ENCODE results near the gene CDH1.
"Not testable (repeated sequence)": the region's sequence is repeated elsewhere in the genome, so short reads cannot be mapped to it uniquely, and the experiment has no call there.

Gene CDH1

DNA sequence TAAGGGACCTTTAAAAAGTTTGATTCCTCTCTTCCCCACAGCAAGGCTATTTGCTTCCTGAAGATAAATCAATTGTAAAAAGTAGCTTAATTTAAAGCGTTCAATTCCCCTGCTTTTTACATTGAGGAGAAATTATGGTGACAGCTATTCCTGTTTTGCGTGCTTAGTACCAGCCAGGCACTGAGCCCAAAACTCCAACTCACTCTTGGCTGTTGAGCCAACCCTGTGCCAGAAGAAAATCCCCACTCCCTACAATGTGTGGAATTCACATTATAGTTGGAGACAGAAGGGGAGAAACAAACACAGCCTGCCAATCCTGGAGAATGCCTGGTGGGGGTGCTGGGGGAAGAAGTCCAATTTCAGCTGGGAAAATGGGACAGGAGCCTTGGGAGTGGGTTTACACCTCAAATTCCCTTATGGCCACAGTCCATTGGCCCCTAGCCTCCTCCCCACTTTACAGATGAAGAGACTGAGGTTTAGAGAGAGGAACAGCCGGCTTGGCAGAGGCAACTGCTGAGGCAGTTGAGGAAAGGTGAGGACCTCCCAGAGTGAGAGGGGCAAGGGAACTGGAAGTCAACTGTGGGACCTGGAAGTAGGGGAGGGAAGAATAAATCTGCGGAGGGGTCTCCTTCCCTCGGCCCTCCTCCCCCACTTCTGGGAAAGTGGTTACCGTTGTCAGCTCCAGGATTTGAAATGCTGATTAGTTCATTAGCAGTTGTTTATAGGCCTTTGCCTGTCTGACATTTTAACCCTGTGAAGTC lies 26.1 kb downstream of the CDH1 start:
- no peak for DNase-seq (ENCODE audit: low spot score)

DNA sequence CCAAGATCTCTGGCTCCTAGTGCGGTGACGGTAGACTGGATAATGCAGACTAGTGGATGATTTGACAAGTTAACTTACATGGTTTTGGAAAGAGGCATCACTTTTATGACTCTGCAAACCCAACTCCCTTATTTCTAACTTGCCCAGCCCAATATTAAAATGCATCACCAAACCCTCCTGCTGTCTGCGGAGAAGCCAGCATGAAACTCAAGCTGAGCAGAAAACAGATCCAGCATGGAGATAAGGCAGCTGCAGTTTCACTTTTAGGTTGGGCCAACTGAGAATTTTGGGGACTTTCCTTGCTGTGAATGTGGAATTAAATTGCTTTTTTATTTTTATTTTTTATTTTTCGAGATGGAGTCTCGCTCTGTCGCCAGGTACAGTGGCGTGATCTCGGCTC lies 27.8 kb downstream of the CDH1 start:
- no peak for DNase-seq (ENCODE audit: low spot score)

GRCh38 chr16:68767581-68767980 lies 30.5 kb downstream of the CDH1 start:
- DNase-seq (ENCODE audit: low spot score): no peak

- DNase-seq (ENCODE audit: low spot score): no peak
Measured at GRCh38 chr16:68768175-68768574, 31.1 kb downstream of the CDH1 start.

GRCh38 chr16:68768771-68769170 lies 31.7 kb downstream of the CDH1 start:
- no peak for DNase-seq (ENCODE audit: low spot score)

DNA sequence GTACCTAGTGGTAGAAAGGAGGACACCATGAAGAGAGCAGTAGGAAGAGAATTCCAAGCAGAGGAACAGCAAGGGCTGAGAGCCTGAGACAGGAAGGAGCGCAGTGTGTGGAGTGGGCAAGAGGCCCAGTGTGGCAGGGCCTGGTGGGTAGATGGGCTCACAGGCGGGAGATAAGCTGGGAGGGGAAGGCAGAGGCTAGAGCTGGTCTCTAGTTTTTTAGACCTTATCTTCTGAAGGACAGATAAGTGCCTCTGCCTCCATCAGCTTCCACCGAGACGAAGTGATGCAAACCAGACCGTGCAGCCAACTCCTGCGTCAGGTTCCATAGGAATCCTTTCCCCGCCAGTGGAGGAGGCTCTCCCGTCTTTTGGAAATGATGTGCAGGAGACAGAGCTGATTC lies 33.6 kb downstream of the CDH1 start:
- no peak for DNase-seq (ENCODE audit: low spot score)

DNA sequence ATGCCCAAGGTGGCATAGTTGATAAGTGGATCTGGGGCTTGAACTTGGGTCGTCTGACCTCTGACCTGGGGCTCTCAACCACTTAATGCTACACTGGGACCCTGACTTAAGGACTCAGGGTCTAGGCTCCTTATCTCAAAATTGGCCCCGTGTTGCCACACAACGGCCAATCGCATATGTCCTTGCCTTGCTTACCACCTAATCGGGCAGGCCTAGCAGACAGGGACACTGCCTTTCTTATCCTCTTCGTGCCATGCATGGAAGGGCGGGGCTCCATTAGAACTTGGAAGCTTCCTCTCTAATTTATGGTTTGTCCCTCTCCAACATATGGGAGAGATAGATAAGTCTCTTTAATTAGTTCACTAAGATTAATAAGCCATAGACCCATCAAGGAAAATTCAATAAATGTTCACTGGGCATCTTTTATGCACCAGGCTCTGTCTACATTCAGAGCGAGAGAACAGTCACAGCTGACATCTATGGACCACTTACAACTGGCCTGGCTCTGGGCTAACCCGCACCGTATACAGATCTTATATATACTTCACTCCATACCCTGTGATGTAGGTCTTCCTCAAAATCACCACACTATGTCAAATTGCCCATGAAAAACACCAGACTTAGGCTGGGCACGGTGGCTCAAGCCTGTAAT lies 35.1 kb downstream of the CDH1 start:
- DNase-seq (ENCODE audit: low spot score): no peak

GRCh38 chr16:68772871-68773270 lies 35.8 kb downstream of the CDH1 start:
- DNase-seq (ENCODE audit: low spot score): no peak

- no peak for DNase-seq (ENCODE audit: low spot score)
Measured at GRCh38 chr16:68774982-68775634, 38.0 kb downstream of the CDH1 start.

- DNase-seq (ENCODE audit: low spot score): no peak
Measured at GRCh38 chr16:68776821-68777485, 39.9 kb downstream of the CDH1 start.

DNA sequence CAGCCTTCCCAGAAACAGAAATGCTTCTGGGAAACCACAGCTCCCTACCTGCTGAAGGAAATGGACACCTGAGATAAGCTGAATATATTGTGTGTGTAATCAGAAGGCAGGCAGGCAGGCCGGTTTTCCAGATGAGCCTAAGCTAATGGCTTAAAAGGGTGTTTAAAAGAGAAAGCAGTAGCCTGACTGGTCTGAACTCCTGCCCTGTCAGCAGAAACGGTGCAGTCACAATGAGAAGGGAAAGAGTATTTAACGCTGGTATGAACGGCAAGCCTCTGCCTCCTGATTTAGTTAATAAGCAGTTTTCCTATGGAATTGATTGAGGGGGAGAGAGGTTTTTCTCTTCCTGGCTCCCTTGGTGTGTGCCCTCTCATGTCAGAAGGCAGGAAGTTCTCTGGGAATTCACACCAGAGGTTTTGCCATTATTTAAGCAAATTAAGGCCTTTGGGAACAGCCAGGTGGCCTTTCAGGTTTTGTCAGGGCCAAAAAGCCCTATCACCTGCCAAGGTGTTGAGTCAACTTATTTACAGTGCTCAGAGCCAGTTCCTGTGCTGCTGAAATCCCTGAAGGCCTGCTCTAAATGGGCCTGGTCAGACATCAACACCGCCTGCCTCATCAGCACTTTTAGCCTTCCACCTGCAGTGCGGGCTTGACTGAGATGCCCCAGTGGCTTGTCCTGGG lies 41.6 kb downstream of the CDH1 start:
- no peak for DNase-seq (ENCODE audit: low spot score)

GRCh38 chr16:68779891-68780290 lies 42.8 kb downstream of the CDH1 start:
- DNase-seq (ENCODE audit: low spot score): no peak

DNA sequence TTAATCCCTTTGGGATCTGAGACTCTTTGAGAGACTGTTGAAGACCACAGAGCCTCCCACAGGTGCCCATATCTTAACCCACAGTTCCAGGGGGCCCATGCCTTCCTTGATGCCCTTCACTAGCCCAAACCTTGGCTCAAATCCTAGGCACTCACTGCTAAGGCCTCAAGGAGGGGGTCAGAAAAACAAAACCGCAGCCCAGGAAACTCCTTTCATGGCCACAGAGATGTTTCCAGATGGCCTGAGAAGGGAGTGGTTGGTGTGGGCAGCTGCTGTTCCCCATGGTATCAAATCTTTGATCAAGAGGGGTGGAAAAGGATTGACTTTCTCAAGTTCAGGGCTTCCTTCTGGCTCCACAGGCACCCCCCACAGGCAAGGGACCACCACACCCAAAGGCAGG lies 44.7 kb downstream of the CDH1 start:
- no peak for DNase-seq (ENCODE audit: low spot score)

GRCh38 chr16:68782198-68783174 lies 45.4 kb downstream of the CDH1 start:
- no peak for DNase-seq (ENCODE audit: low spot score)

DNA sequence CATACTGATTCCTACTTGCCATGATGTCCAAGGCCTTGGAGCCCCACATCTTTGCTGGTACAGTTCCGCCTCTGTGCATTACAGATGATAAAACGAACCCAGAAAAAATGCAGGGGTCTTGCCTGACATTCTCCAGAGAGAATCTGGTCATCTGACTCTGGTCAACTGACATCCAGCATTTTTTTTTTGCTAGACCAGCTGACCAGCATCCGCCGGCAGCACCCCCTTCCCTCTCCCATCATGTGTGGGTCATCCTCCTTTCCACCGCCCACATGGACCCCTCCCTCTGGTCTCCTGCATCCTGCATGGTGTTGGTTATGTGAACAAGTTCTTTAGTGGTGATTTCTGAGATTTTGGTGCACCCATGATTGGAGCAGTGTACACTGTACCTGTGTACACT lies 47.1 kb downstream of the CDH1 start:
- no peak for DNase-seq (ENCODE audit: low spot score)

GRCh38 chr16:68784721-68785120 lies 47.6 kb downstream of the CDH1 start:
- no peak for DNase-seq (ENCODE audit: low spot score)

DNA sequence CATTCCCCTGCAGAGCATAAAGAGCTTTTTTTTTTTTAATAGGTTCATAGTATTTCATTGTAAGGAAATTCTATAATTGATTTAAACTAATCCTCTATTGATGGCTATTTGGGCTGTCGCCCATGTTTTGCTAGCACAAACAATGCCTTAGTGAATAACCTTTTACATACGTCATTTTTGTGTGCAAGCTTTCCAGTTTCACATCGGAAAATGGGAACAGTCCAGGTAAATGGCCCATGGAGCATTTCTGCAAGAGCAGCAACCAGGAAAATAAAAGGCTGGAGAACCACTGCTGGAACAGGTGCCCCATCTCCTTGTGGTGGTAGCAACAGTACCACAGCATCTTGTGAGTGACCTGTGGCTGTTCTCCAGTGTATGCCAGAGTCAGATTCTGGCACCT lies 48.6 kb downstream of the CDH1 start:
- DNase-seq (ENCODE audit: low spot score): no peak

DNA sequence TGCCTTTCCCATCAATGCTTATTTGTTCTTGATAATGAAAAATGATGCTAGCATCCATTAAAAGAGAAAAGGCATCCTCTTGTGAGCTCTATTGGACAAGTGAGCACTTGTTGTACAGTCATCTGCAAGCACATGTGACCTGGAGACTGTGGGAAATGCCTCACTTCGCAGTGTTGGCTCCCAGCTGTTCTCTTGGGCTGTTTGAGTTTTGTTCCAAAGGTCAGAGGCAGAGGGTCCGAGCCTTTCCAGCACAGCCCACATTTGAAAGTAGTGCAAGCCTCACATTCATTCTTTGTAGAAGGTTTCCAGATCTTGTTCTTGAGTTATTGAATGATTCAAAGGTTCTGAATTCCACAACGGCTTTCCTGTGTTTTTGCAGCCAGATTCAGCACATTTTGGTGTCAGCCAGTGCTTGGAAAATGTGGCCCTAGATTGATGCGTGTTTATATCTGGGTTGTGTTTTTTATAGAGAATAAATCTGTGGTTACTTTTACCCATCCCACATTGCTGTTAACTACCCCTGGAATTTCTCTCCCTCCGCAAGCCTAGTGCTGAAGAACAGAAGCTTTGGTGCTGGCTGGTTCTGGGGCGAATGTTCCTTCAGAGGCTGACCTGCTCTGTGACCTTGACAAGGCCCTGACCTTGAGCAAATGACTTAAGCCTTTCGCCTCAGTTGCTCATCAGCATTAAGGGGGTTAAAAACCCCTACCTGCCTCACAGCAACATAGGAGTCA lies 49.8 kb downstream of the CDH1 start:
- no peak for DNase-seq (ENCODE audit: low spot score)

DNA sequence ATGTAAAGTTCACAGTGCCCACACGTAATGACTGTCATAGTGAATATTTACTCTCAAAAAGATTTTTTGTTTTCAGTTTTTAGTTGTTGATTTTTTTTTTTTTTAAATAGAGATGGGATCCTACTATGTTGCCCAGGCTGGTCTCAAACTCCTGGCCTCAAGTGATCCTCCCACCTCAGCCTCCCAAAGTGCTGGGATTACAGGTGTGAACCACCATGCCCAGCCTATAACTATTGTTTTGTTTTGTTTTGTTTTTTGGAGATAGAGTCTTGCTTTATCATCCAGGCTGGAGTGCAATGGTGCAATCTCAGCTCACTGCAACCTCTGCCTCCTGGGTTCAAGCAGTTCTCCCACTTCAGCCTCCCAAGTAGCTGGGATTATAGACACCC lies 50.3 kb downstream of the CDH1 start:
- DNase-seq (ENCODE audit: low spot score): not testable (repeated sequence)

DNA sequence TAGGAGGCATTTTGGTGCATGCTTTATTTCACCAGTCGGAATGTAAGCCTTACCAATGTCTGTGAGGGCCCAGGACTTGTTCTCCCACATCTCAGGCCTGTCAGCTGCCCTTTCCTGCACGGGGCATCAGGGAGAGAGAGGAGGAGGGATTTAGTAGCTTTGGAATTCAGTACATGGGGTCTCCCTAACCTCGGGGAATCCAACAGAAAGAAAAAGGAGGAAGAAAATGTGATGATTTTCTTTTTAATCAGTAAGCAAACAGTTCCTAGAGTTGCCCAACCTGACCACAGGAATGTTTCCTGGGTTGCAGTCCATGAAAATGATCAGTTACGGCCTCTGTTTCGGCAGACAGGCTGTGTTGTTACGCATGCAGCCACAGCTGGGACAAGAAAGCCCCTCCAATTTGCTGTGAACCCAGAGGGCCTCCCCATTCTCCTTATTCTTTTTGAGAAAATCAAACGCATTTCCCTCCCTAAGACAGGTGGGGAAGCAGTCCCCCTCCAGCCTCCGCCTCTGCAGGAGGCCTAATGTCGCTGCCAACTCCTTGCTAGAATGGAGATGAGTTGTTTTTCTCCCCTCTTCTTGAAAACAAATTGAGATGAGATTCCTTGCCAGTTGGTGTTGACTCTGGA lies 53.2 kb downstream of the CDH1 start:
- no peak for DNase-seq (ENCODE audit: low spot score)
